ENCODE measurements around the gene AADACL4. TPM values are rescaled to one million over a fixed set of nuclear protein-coding genes. Genes with fewer than 3 reads are reported as not detected.
"Not testable (repeated sequence)": the region's sequence is repeated elsewhere in the genome, so short reads cannot be mapped to it uniquely, and the experiment has no call there.

Gene AADACL4
- total RNA-seq, 1 donor from 2014 or later: not detected

- no peak for DNase-seq (ENCODE audit: low read depth, low spot score)
Measured at GRCh38 chr1:12709696-12710095, 65.8 kb downstream of the AADACL4 start.

GRCh38 chr1:12711536-12711935 lies 67.7 kb downstream of the AADACL4 start:
- DNase-seq (ENCODE audit: low read depth, low spot score): no peak

- DNase-seq (ENCODE audit: low read depth, low spot score): no peak
Measured at GRCh38 chr1:12712076-12712475, 68.2 kb downstream of the AADACL4 start.

GRCh38 chr1:12712929-12713328 lies 69.0 kb downstream of the AADACL4 start:
- DNase-seq (ENCODE audit: low read depth, low spot score): no peak

- not testable (repeated sequence) for DNase-seq (ENCODE audit: low read depth, low spot score)
Measured at GRCh38 chr1:12713651-12714050, 69.8 kb downstream of the AADACL4 start.

GRCh38 chr1:12714710-12715475 lies 71.0 kb downstream of the AADACL4 start:
- DNase-seq (ENCODE audit: low read depth, low spot score): no peak

- DNase-seq (ENCODE audit: low read depth, low spot score): no peak
Measured at GRCh38 chr1:12715896-12716437, 72.1 kb downstream of the AADACL4 start, which contains the start of gene AADACL3. TSS of gene AADACL3 (plus strand) at chr1:12716110. CDS start at chr1:12716177, 67 bp downstream.

Other genes starting within 250 kb of the AADACL4 start
- 37.1 and 76.3 TPM in 2 replicates for gene DHRS3, start 25.9 kb upstream of the AADACL4 start, total RNA-seq
- not detected in 2 replicates for gene AADACL3, start 72.0 kb downstream of the AADACL4 start, total RNA-seq
- gene CFAP107, start 102.1 kb downstream of the AADACL4 start, total RNA-seq: not detected in 2 replicates
- not detected in 2 replicates for gene PRAMEF12, start 129.7 kb downstream of the AADACL4 start, total RNA-seq
- not detected in 2 replicates for gene PRAMEF1, start 147.3 kb downstream of the AADACL4 start, total RNA-seq
- gene PRAMEF11, start 187.3 kb downstream of the AADACL4 start, total RNA-seq: not detected in 2 replicates
- gene HNRNPCL1, start 204.6 kb downstream of the AADACL4 start, total RNA-seq: not detected in 2 replicates
- not detected in 2 replicates for gene PRAMEF2, start 213.0 kb downstream of the AADACL4 start, total RNA-seq
- not detected in 2 replicates for gene PRAMEF4, start 242.1 kb downstream of the AADACL4 start, total RNA-seq

Measured in pulmonary artery endothelial cell (primary cell).